Measurements from ENCODE around the gene CTDNEP1. TPM values are rescaled to one million over a fixed set of nuclear protein-coding genes. Genes with fewer than 3 reads are reported as not detected.
"Not testable (repeated sequence)": the region's sequence is repeated elsewhere in the genome, so short reads cannot be mapped to it uniquely, and the experiment has no call there.

The CTDNEP1 gene
- total RNA-seq, 2 donors from 2014 or later: 33.5 to 44.8 TPM

GRCh38 chr17:7249214-7249613 lies 2.3 kb downstream of the CTDNEP1 start:
- H3K27ac ChIP-seq: peak overlapping the region in 2 of 4 donors; percentile 8 to 14
- no peaks in the 10 kb centered on the region for H3K27me3 ChIP-seq
- DNase-seq (no peak), ATAC-seq (no peak)
- peaks cover 0 to 4% of the 10 kb centered on the region in 2 donors for H3K36me3 ChIP-seq (replicated peaks in 1 of 2; ENCODE audit: insufficient read depth in 1 of 2, low read depth in 2 of 2)
- TF ChIP-seq, protein P1, sequence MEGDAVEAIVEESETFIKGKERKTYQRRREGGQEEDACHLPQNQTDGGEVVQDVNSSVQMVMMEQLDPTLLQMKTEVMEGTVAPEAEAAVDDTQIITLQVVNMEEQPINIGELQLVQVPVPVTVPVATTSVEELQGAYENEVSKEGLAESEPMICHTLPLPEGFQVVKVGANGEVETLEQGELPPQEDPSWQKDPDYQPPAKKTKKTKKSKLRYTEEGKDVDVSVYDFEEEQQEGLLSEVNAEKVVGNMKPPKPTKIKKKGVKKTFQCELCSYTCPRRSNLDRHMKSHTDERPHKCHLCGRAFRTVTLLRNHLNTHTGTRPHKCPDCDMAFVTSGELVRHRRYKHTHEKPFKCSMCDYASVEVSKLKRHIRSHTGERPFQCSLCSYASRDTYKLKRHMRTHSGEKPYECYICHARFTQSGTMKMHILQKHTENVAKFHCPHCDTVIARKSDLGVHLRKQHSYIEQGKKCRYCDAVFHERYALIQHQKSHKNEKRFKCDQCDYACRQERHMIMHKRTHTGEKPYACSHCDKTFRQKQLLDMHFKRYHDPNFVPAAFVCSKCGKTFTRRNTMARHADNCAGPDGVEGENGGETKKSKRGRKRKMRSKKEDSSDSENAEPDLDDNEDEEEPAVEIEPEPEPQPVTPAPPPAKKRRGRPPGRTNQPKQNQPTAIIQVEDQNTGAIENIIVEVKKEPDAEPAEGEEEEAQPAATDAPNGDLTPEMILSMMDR (IDR thresholded peaks at IDR 0.05): no peak
- no peak for TF ChIP-seq POLR2A (IDR thresholded peaks at IDR 0.05)
- H3K9me3 ChIP-seq: no peaks in the 10 kb centered on the region
- intact Hi-C loops (cut with DNase I): no loop called here
- H3K4me3 ChIP-seq: no peak overlapping the region
- H3K4me1 ChIP-seq: peaks cover 45% of the 10 kb centered on the region
- WGBS, 2 donors: 70 to 79% methylated on average over 6 of the region's 6 CpGs

- ATAC-seq (no peak), DNase-seq (no peak)
- Histone ChIP-seq H3K27ac (peak overlapping the region in 2 of 4 donors; percentile 8 to 14), H3K9me3 (no peaks in the 10 kb centered on the region), H3K4me3 (no peak overlapping the region), H3K27me3 (no peaks in the 10 kb centered on the region), H3K4me1 (peaks cover 48% of the 10 kb centered on the region), H3K36me3 (replicated peaks in 1 of 2; ENCODE audit: insufficient read depth in 1 of 2, low read depth in 2 of 2) (peaks cover 0 to 4% of the 10 kb centered on the region in 2 donors)
- intact Hi-C loops (cut with DNase I): no loop called here
- TF ChIP-seq, protein P1 (IDR thresholded peaks at IDR 0.05): no peak
- no peak for TF ChIP-seq POLR2A (IDR thresholded peaks at IDR 0.05)
- 62 to 67% methylated on average over 4 of the region's 4 CpGs for WGBS, 2 donors
Measured at GRCh38 chr17:7248796-7249195, 2.7 kb downstream of the CTDNEP1 start.

GRCh38 chr17:7246779-7247178 lies 4.8 kb downstream of the CTDNEP1 start:
- H3K27ac ChIP-seq: no peak overlapping the region
- intact Hi-C loops (cut with DNase I): no loop called here
- no peak overlapping the region for H3K4me3 ChIP-seq
- H3K36me3 ChIP-seq (replicated peaks in 1 of 2; ENCODE audit: insufficient read depth in 1 of 2, low read depth in 2 of 2): peaks cover 0 to 4% of the 10 kb centered on the region in 2 donors
- H3K4me1 ChIP-seq: peaks cover 42% of the 10 kb centered on the region
- WGBS, 2 donors: 73 to 91% methylated on average over 2 to 5 of the region's 5 CpGs
- DNase-seq (no peak), ATAC-seq (no peak)
- H3K27me3 ChIP-seq: no peaks in the 10 kb centered on the region
- H3K9me3 ChIP-seq: no peaks in the 10 kb centered on the region
- TF ChIP-seq, protein P1 (IDR thresholded peaks at IDR 0.05): no peak

GRCh38 chr17:7243838-7244237 lies 7.7 kb downstream of the CTDNEP1 start:
- H3K27me3 ChIP-seq; H3K4me3 ChIP-seq; ATAC-seq; H3K36me3 ChIP-seq (replicated peaks in 1 of 2; ENCODE audit: insufficient read depth in 1 of 2, low read depth in 2 of 2); intact Hi-C loops (cut with DNase I); H3K9me3 ChIP-seq: not testable (repeated sequence)
- Histone ChIP-seq H3K4me1 (peaks cover 42% of the 10 kb centered on the region), H3K27ac (peak overlapping the region; percentile 92 to 98 (median 98))
- DNase-seq: peak in 2 of 4 donors; percentile 20 to 22
- WGBS, 2 donors: 56 to 64% methylated on average over 9 to 10 of the region's 10 CpGs

- H3K36me3 ChIP-seq (replicated peaks in 1 of 2; ENCODE audit: insufficient read depth in 1 of 2, low read depth in 2 of 2): peaks cover 0 to 6% of the 10 kb centered on the region in 2 donors
- no peak for TF ChIP-seq POLR2A (IDR thresholded peaks at IDR 0.05)
- TF ChIP-seq, protein P1 (IDR thresholded peaks at IDR 0.05): no peak
- WGBS, 2 donors: 11 to 30% methylated on average over 2 of the region's 2 CpGs
- DNase-seq (no peak), ATAC-seq (no peak)
- H3K27ac ChIP-seq: peak overlapping the region; percentile 92 to 98 (median 98)
- no peaks in the 10 kb centered on the region for H3K27me3 ChIP-seq
- H3K4me3 ChIP-seq: peak overlapping the region; percentile 35 to 88
- no peaks in the 10 kb centered on the region for H3K9me3 ChIP-seq
- intact Hi-C loops (cut with DNase I): no loop called here
- peaks cover 37% of the 10 kb centered on the region for H3K4me1 ChIP-seq
Measured at GRCh38 chr17:7243453-7243729, 8.1 kb downstream of the CTDNEP1 start.
